ENCODE measurements around the gene NPAS2.

The NPAS2 gene

DNA sequence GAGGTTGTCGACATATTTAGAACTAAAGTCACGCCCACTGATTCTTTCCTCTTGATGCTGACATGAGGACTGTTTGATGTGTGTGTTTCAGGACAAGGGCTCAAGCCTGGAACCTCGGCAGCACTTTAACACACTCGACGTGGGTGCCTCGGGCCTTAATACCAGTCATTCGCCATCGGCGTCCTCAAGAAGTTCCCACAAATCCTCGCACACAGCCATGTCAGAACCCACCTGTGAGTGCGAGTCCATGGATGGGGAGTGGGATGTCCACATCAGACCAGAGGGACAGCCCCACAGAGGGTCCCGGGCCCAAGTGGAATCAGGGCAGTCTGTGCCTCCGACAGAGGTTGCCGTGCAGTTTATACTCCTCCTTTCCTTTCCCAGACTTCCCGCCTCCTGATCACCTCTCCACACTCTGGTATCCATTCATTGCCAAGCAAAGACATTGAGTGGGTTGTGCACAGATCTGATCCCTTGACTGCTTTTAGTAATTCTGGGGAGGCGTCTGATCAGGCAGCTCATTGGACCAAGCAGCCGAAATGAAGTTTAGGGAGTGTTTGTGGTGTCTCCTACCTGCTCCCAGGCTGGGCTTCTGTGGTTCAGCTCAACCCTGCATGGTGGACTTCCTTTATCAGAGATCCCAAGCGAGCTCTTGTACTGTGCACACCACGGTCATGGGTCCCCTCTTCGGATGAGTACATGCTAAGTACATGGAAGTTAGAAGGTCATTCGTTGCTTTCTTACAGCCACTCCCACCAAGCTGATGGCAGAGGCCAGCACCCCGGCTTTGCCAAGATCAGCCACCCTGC lies 155.0 kb downstream of the NPAS2 start:
- DNase-seq, result no peak

DNA sequence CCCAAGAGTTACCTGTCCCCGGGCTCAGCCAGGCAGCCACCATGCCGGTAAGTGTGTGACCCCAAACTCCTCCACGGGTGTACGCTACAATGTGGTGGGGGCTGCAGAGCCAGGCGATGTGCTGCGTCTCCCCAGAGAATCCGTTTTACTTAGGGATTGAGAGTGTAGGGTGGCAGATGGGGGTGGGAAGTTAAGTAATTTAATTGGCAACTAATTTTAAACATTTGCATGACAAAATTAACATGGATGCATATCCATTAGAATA lies 155.5 kb downstream of the NPAS2 start:
- no peak for DNase-seq

DNA sequence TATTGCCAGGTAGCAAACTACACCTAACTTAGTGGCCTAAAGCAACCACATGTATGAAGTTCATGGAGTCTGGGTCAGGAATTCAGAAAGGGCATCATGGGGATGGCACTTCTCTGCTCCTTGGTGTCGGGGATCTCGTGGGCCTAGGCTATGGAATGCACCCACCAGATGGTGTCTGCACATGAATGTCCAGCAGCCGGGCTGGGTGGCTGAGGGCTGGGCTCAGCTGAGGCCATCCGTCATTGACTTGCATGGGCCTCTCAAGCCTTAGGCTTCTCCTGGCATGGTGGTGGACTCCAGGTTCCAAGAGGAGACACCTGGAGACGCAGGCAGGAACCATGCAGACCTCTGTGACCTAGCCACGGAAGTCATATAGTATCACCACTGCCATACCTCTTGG lies 156.1 kb downstream of the NPAS2 start:
- no peak for DNase-seq

DNA sequence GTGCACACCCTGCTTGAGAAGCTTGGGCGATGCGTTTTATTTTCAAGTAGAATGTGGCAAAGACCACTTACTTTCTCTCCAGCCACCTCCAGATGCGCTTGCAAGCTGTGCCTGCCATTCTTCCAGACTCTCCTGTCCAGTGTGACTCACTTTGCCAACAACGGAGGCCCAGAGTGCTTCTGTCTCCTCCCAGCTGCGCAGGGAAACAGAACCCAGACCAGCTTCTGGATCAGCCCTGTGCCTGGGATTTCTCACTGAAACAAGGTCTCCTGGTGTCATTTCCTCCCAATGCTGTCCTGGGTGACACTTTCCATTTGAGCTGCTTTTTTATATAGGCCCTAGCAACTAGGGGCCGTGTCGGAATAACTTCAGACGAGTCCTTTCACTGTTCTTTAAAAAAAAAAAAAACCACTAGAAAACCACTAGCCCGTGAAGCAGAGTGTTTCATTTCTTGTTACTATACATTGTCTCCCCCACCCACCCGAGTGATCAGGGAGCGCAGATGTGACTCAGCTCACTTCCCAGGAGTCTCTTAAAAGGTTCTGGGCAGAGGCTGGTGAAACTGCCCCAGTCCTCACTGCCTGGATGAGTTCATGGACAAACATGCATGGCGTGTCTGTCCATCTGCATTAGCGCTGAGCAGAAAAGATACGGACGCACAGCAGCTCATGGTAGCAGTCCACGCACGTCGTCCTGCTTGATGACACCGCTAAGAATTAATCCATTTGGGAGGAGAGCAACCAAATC lies 156.9 kb downstream of the NPAS2 start:
- DNase-seq, result no peak

DNA sequence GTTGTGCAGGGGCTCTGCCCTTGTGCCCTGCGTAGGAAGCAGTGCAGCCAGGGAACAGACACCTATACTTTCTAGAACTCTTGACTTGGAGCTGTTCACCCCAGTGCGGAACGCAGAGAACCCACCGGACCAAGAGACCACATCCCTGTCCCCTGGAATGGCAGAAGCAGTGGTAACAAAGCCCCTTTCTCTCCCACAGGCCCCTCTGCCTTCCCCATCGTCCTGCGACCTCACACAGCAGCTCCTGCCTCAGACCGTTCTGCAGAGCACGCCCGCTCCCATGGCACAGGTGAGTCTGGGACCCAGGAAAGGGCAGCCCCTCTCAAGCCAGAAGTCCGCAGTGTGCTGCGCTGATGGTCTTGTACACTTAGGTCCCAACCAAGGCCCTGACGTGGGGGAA lies 157.6 kb downstream of the NPAS2 start:
- DNase-seq, result no peak

DNA sequence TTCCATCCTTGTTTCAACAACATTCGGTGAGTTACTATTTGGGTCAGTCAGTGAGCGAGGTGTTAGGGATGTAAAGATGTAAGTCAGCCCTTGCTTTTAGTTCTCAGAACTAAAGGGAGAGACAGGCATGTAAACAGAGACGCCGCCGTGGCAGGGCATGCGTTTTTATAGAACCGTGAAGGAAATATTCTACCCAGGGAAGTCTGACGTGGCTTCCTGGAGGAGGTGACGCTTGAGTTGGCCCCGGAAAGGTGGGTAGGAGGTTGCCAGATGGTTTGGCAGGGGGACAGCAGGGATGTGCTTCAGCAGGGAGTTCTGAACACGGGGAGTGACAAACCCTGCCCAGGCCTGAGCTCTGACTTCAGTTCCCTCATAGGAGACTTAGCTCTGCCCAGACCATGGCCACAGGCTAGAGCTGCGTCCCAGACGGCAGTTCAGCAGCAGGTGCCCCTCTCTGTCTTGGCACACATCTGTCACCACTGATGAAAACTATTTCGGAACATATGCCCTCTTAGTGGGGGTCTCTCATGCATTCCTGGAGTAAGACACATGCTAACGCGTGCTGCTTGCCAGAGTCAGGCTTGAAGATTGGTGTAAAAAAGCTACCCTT lies 158.7 kb downstream of the NPAS2 start:
- DNase-seq, result no peak

DNA sequence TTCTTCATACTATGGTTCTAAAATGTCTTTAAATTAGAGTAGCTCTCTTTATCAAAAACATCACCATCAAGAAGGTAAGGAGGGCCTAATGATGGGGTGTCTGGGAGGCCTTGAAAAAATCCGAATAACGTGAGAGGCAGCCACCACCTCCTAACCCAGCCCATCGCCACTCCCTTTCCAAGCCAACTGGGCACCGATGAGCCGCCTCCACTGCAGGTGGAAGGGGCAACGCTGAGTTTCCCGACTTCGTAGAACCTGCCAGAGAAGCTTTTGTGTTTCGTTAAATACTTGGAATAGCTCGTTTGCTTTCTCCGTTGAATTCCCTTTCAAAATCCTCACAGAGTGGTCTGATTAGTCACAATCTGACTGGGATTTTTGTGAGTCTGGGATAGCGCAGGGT lies 160.1 kb downstream of the NPAS2 start:
- DNase-seq, result no peak

DNA sequence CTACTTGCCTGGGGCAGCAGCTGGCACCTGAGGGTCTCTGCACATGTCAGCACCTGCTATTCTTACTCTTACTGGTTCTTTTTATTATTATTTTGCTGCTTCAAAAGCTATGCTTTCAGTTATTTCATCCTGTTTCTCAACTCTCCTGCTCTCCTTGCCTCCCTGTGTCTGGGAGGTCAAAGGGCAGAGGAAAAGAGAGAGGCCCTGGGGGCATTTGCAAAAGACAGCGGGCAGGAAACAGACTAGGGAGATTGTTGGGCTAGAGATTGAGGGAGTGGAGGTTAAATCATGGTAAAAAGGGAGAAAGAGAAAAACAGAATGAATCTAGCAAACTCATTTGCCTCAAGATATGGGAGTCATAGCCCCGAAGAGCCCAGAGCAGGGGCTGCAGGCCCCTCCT lies 161.1 kb downstream of the NPAS2 start:
- DNase-seq, result no peak

DNA sequence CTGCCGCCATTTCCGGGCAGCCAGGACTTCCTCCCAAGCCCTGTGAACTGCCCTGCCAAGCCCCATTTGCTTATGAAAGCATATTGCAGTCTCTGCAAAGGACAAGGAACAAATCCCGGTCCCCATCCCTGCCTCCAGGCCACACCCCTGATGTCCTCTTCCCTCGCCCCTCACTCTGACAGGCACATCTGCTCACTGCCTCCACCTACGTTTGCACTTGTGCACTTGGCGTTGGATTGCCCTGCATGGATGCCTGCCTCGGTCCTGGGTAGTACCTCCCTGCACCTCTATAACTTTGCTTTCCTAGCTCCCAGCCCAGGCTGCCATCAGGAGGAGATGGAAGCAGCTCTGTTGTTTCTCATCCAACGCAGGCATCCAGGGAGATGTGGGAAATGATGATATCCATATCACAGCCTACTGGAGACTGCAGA lies 162.5 kb downstream of the NPAS2 start:
- DNase-seq, result no peak

DNA sequence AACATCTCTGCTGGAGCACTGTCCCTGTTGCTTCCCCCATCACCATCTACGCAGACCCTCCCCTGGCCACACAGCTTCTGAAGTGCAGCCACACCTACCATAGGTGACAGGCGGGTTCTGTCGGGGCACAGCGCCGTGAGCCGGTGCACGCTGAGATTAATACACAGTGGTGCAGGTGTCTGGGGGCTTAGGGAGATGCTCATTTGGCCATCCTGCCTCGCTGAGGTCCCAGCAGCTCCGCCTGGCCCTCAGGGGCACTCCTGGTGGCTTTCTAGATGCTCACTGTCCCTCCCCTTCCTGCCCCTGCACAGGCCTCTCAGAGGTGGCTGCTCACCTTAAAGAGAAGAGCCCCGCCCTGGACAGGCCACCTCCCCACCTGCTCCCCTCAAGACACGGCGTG lies 163.3 kb downstream of the NPAS2 start:
- no peak for DNase-seq

DNA sequence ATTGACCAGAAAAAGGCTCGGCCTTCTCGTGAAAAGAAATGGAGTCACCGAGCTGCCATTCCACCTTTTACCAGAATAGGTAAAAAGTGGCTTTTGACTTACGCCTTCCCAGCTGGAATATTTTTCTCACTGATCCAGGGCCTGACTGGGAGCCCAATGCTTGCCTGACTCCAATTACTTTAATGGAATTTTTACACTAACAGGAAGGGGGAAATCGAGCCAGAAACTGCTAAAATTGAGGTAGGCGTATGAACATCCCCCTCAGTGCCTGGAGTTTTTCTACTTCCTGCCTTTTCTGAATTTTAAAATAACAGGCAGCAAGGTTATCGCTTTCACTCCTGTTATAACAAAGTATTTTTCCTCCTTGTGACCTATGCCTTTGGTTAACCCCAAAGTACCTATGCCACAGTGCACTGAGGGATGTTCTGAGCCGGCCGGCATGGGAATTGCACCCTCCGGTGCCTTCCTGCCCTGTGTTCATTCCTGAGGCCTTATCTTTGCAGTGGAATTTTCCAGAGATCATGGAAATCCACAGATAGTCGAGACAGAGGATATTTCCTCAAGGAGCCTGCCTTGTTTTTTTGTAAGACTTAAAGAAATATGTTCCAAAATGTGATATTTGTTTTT lies 163.9 kb downstream of the NPAS2 start:
- no peak for DNase-seq

DNA sequence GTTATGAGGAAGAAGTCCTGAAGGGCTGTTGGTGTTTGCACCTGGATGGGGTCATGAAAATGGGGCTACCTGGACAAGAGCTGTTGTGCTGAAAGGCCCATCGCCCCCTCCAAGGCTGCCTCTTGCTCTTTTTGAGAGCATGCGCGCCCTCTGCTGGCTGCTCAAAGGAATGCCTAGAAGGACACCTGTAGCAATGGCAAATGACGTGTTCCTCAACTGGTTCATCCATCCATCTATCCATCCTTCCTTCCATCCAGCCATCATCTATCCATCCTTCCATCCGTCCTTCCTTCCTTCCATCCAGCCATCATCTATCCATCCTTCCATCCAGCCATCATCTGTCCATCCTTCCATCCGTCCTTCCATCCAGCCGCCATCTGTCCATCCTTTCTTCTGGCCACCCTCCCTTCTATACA lies 165.0 kb downstream of the NPAS2 start:
- DNase-seq, result peak; percentile 53 to 70

DNA sequence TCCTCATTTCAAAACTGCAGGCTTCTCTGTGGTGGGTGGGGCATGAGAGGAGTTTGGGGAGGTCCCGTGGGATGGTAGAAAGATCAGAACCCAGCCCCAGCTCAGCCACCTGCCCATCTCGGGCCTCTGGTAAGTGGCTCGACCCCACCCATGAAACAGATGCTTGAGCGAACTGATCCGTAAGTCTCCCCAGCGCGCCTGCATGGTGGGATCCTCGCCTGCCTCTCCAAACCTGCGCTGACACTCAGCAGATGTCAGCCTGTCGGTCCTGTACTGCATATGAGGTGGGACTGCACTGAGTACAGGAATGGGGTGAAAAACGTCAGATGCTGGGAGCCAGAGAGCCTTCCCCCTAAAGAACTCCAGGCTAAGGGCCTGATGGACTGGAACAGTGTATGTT lies 166.2 kb downstream of the NPAS2 start:
- no peak for DNase-seq

DNA sequence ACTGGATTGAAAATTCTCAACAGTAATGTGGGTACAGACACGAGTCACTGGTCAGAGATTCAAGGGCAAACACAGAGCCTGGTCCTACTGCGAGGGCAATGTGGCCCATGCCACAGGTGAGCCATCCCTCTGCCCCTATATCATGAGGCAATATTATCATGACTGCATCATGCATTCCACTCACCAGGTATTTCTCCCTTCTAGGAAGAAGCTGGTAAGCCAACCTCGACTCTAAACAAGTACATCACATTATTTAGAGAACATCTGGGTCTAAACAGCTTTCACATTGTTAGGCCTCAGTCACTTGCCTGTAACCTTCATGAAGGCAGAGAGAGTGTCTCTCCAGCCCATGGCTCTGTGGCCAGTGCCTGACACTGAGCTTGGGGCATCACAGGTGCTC lies 167.6 kb downstream of the NPAS2 start:
- no peak for DNase-seq

DNA sequence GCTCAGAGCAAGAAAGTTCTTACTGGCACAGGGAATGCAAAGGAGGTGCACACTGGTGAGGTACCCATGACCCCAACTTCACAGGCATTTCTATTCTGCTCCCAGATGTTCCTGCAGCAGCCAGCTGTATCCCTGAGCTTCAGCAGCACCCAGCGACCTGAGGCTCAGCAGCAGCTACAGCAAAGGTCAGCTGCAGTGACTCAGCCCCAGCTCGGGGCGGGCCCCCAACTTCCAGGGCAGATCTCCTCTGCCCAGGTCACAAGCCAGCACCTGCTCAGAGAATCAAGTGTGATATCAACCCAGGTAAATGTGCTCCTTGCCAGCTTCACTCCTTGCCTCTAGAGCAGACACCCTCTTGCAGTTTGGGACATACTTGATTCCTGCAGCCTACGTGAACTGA lies 168.0 kb downstream of the NPAS2 start:
- no peak for DNase-seq

DNA sequence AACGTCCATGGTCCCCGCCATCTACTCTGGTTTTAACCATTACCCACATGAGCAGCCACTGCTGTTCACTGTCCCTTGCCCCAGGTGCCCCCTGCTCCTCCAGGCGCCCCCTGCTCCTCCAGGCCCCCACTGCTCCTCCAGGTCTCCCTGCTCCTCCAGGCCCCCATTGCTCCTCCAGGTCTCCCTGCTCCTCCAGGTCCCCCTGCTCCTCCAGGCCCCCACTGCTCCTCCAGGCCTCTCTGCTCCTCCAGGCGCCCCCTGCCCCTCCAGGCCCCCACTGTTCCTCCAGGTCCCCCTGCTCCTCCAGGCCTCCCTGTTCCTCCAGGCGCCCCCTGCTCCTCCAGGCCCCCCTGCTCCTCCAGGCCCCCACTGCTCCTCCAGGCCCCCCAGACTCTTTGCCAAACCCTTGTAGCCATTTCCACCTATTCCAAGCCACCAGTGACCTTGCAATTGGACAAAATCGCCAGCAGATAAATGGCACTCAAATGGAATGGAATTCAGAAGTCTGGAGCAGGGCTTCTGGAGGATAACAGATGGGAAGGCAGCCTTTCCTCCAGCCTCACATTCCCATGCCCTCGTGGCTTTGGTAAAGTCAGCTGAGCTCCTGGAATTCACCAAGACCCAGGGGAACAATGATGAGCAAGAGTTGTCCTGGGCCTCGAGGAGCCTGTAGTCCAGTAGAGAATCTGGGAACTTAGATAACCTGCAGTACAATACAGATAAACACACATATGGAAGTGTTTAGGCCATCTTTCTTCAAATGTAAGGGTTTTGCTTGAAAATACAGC lies 168.9 kb downstream of the NPAS2 start:
- DNase-seq, result no peak

DNA sequence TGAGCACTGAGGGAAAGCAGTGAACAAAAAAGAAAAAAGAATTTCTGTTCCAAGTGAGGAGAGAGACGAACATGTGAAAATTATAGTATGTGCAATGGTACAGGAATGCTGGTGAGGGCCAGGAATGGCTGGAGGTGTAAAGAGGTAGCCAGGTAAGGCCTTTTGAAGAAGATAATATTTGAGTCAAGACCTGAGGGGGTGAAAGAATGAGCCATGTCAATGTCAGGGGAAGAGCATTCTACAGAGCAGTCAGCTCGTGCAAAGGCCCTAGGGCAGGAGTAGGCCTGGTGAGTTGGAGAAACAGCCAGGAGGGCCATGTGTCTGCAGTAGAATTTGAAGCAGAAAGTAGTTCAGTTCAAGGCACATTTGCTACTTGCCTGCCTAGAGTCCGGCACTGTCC lies 169.7 kb downstream of the NPAS2 start:
- DNase-seq, result no peak

DNA sequence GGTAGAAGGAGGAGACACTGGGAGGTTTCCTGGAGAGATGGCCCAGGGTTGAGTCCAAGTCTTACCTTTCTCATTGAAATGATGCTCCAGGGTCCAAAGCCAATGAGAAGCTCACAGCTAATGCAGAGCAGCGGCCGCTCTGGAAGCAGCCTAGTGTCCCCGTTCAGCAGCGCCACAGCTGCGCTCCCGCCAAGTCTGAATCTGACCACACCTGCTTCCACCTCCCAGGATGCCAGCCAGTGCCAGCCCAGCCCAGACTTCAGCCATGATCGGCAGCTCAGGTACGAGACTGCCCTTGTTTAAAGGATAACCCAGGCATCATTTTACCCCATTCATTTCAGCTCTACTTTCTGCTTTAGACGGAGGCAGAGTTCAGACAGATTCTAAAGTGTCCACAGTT lies 170.2 kb downstream of the NPAS2 start:
- no peak for DNase-seq

DNA sequence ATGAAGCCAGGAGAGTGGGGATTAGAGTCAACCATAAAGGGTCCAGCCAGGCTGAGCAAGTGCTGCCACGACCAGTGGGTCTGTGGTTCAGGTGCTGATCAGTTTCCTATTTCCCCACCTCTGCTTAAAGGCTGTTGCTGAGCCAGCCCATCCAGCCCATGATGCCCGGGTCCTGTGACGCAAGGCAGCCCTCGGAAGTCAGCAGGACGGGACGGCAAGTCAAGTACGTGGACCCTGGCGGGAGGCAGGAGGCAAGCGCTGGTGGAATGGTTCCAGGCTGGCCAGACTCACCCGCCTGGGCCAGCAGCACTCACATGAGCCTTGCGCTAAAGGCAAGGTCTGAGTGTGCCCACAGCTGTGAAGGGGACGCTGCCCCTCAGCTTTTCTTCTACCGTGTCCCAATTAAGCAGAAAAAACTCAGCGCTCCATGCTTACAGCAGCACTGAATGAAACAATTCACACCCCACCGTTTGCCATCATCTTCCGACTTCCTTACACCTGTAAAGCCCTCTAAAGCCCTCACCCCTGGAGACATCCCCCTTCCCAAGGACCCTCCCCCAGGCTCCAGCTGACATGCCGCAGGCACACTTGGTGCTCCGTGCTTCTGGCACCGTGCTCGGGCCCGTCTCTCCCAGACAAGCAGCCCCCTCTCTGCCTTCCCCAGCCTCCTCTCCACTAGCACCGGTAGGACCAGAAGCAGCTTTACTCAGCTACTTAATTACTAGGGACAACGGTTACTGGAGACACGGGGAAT lies 170.9 kb downstream of the NPAS2 start:
- DNase-seq, result no peak

DNA sequence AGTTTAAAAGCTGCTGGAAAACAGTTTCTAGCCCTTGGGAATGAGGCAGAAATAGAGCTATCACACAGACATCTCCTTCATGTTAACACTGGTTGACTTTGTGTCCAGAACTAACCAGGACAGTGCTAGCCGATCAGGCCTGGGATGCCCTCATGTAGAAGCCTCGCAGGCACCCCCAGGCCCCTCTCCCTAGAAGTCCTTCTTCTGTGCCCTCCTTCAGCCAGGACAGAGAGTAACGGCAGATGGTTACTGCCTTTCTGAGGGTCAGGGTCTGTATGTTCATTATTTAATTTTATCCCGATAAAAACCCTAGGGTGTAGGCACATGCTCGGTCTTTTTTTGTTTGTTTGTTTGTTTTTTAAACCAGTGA lies 171.4 kb downstream of the NPAS2 start:
- DNase-seq, result no peak

DNA sequence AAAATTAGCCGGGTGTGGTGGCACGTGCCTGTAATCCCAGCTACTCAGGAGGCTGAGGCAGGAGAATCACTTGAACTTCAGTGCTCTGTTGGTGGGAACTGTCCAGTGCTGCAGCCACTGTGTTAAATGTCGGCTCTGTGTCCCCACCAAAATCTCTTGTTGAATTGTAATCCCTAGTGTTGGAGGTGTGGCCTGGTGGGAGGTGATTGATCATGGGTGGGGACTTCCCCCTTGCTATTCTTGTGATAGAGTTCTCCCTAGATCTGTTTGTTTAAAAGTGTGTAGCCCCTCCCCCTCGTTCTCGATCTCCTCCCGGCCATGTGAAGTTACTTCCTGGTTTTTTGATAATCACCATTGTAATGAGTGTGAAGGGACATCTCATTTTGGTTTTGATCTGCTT lies 172.3 kb downstream of the NPAS2 start:
- peak; percentile 8 to 47 for DNase-seq

DNA sequence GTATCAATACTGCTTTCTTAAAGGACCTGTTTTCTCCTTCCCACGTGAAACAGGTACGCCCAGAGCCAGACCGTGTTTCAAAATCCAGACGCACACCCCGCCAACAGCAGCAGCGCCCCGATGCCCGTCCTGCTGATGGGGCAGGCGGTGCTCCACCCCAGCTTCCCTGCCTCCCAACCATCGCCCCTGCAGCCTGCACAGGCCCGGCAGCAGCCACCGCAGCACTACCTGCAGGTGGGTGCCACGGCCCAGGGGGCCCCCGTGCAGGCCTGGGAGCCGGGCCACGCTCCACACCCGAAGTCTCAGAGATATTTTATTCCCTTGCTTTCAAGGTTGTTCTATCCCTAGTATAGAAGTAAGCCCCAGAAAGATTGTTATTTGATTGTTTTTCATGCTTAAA lies 173.4 kb downstream of the NPAS2 start:
- no peak for DNase-seq
